ENCODE measurements around the gene SMTN. TPM values are rescaled to one million over a fixed set of nuclear protein-coding genes. Genes with fewer than 3 reads are reported as not detected.

The SMTN gene
- total RNA-seq, 6 donors from 2014 or later = 26.1 to 104 (median 47.3) TPM

GRCh38 chr22:31040542-31041398 lies 40.3 kb upstream of the SMTN start:
- peaks cover 0 to 9% (median 2%) of the 10 kb centered on the region in 4 donors for H3K4me1 ChIP-seq
- ATAC-seq (ENCODE audit: low FRiP score in 2 of 2) = no peak
- H3K9me3 ChIP-seq = no peaks in the 10 kb centered on the region
- H3K36me3 ChIP-seq = no peaks in the 10 kb centered on the region
- H3K27me3 ChIP-seq = no peaks in the 10 kb centered on the region
- H3K4me3 ChIP-seq = no peak overlapping the region
- TF ChIP-seq, protein P1, sequence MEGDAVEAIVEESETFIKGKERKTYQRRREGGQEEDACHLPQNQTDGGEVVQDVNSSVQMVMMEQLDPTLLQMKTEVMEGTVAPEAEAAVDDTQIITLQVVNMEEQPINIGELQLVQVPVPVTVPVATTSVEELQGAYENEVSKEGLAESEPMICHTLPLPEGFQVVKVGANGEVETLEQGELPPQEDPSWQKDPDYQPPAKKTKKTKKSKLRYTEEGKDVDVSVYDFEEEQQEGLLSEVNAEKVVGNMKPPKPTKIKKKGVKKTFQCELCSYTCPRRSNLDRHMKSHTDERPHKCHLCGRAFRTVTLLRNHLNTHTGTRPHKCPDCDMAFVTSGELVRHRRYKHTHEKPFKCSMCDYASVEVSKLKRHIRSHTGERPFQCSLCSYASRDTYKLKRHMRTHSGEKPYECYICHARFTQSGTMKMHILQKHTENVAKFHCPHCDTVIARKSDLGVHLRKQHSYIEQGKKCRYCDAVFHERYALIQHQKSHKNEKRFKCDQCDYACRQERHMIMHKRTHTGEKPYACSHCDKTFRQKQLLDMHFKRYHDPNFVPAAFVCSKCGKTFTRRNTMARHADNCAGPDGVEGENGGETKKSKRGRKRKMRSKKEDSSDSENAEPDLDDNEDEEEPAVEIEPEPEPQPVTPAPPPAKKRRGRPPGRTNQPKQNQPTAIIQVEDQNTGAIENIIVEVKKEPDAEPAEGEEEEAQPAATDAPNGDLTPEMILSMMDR (IDR thresholded peaks at IDR 0.05) = no peak
- no peak for TF ChIP-seq POLR2AphosphoS5 (IDR thresholded peaks at IDR 0.05)
- TF ChIP-seq POLR2A (IDR thresholded peaks at IDR 0.05) = no peak
- no peak for TF ChIP-seq EP300 (IDR thresholded peaks at IDR 0.05)
- no peak for DNase-seq
- 77 to 82% methylated on average over 3 of the region's 3 CpGs for WGBS, 2 donors
- H3K27ac ChIP-seq = no peak overlapping the region

DNA sequence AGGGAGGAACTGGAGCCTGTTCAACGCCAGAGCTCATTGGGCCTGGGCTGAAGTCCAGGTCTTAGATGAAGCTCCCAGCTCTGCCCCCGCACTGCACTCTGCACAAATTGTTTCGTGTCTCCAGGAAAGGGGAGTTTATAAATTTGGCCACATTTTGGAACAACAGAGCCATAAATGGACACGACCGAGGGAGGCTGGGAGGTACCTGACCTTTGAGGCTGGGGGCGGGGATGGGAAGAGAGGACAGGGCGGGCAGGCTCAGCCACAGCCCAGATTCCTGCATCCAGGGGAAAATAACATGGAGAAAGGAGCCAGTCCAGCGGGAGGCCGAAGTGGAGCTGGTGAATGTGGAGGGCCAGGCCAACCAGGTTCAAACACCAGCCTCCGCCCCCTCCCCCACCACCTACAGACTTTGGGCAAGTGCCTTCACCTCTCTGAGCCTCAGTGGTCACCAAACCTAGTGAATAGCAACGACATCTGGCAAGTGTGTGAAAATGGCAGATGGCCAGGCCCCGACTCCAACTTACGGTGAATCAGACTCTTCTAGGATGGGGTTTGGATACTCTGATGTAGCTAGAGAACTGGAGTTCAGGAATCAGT lies 36.8 kb upstream of the SMTN start:
- no peak overlapping the region for H3K4me3 ChIP-seq
- H3K9me3 ChIP-seq = no peaks in the 10 kb centered on the region
- H3K27me3 ChIP-seq = no peaks in the 10 kb centered on the region
- ATAC-seq (ENCODE audit: low FRiP score in 2 of 2) (peak in 1 of 2 donors; percentile 55), DNase-seq (peak in 1 of 2 donors; percentile 37)
- TF ChIP-seq POLR2AphosphoS5 (IDR thresholded peaks at IDR 0.05) (no peak), EP300 (IDR thresholded peaks at IDR 0.05) (no peak), POLR2A (IDR thresholded peaks at IDR 0.05) (no peak)
- TF ChIP-seq, protein P1 (IDR thresholded peaks at IDR 0.05) = no peak
- 56 to 59% methylated on average over 12 to 13 of the region's 13 CpGs for WGBS, 2 donors
- H3K36me3 ChIP-seq = no peaks in the 10 kb centered on the region
- H3K27ac ChIP-seq = peak overlapping the region in 3 of 4 donors; percentile 30 to 64 (median 60)
- H3K4me1 ChIP-seq = peaks cover 10 to 26% (median 14%) of the 10 kb centered on the region in 4 donors

DNA sequence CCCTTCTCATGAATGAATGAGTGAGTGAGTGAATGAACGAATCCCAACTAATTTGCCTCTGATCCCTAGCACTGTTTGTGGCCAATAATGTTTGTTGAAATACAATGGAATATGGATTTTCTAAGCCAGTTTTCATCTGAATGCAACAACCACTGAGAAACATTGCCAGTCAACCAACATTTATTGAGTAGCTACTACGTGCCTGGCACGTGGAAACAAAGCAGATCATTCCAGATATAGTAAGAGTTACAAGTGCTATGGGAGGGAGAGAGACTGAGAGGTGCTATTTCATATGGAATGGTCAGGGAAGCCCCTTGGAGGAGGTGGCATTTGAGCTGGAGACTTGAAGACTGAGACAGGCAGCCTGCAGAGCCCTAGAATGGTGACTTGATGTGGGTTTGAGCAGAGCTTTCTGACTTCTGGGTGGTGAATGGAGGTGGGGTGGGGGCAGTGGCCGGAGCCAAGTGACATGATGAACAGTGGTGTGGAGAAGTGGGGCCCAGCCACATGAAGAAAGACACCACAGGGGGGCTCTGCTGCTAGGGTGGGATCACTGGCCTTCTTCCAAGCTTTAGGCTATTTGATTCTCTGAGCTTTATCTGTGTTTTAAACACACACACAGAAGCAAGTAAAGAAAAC lies 35.1 kb upstream of the SMTN start:
- DNase-seq (no peak), ATAC-seq (ENCODE audit: low FRiP score in 2 of 2) (no peak)
- H3K27me3 ChIP-seq = no peaks in the 10 kb centered on the region
- peaks cover 10 to 26% (median 22%) of the 10 kb centered on the region in 4 donors for H3K4me1 ChIP-seq
- peak overlapping the region; percentile 51 to 71 (median 68) for H3K27ac ChIP-seq
- WGBS, 2 donors = 65 to 77% methylated on average over 4 of the region's 4 CpGs
- H3K9me3 ChIP-seq = no peaks in the 10 kb centered on the region
- TF ChIP-seq EP300 (IDR thresholded peaks at IDR 0.05) (no peak), POLR2A (IDR thresholded peaks at IDR 0.05) (no peak), POLR2AphosphoS5 (IDR thresholded peaks at IDR 0.05) (no peak)
- TF ChIP-seq, protein P1 (IDR thresholded peaks at IDR 0.05) = no peak
- no peaks in the 10 kb centered on the region for H3K36me3 ChIP-seq
- no peak overlapping the region for H3K4me3 ChIP-seq

- TF ChIP-seq EP300 (IDR thresholded peaks at IDR 0.05) = peak in 1 of 4 donors; percentile 53
- peak; percentile 83 to 88 for TF ChIP-seq POLR2AphosphoS5 (IDR thresholded peaks at IDR 0.05)
- TF ChIP-seq POLR2A (IDR thresholded peaks at IDR 0.05) = no peak
- TF ChIP-seq, protein P1 (IDR thresholded peaks at IDR 0.05) = no peak
- H3K4me1 ChIP-seq = peaks cover 10 to 30% (median 22%) of the 10 kb centered on the region in 4 donors
- no peak overlapping the region for H3K4me3 ChIP-seq
- H3K27ac ChIP-seq = peak overlapping the region; percentile 51 to 71 (median 68)
- ATAC-seq (ENCODE audit: low FRiP score in 2 of 2) (peak in 1 of 2 donors; percentile 70), DNase-seq (peak in 1 of 2 donors; percentile 32)
- H3K27me3 ChIP-seq = no peaks in the 10 kb centered on the region
- no peaks in the 10 kb centered on the region for H3K36me3 ChIP-seq
- WGBS, 2 donors = 54 to 56% methylated on average over 10 to 11 of the region's 11 CpGs
- H3K9me3 ChIP-seq = no peaks in the 10 kb centered on the region
Measured at GRCh38 chr22:31046539-31047226, 34.4 kb upstream of the SMTN start.

Data from upper lobe of left lung (tissue), 6 donors.